ENCODE data around the gene KIF3A.

Gene KIF3A

GRCh38 chr5:132766806-132767055 is 29.4 kb upstream of the KIF3A start:
- Histone ChIP-seq H3K79me2 (ENCODE audit: insufficient read depth, low read length) (peaks cover 28% of the 10 kb centered on the region), H3K9me3 (ENCODE audit: insufficient read depth, low read length, severe bottlenecking) (no peaks in the 10 kb centered on the region), H3K27me3 (ENCODE audit: insufficient read depth, low read length, poor library complexity) (no peaks in the 10 kb centered on the region), H3K4me1 (ENCODE audit: insufficient read depth, low read length) (no peaks in the 10 kb centered on the region; the same call in 1 of the 2 replicates), H3K36me3 (ENCODE audit: insufficient read depth, low read length) (peaks cover 35% of the 10 kb centered on the region), H4K20me1 (ENCODE audit: insufficient read depth, low read length) (peaks cover 39% of the 10 kb centered on the region), H2AFZ (ENCODE audit: low read depth, low read length) (no peak overlapping the region), H3K4me3 (ENCODE audit: low read depth in 1 of 2, low read length in 2 of 2) (no peak overlapping the region), H3K9ac (ENCODE audit: low read depth, low read length) (no peak overlapping the region), H3K4me2 (ENCODE audit: insufficient read depth, low read length) (no peak overlapping the region), H3K27ac (ENCODE audit: low read length) (no peak overlapping the region)
- ATAC-seq (ENCODE audit: insufficient read depth, low read depth) (no peak), DNase-seq (no peak)
- TF ChIP-seq EZH2 (IDR thresholded peaks at IDR 0.05; ENCODE audit: borderline replicate concordance, low read depth, low read length, severe bottlenecking) (no peak), CTCF (IDR thresholded peaks at IDR 0.05; ENCODE audit: borderline replicate concordance, extremely low read depth, low read length, poor library complexity, severe bottlenecking) (no peak)

GRCh38 chr5:132766020-132766805 is 28.9 kb upstream of the KIF3A start:
- no peak for TF ChIP-seq EZH2 (IDR thresholded peaks at IDR 0.05; ENCODE audit: borderline replicate concordance, low read depth, low read length, severe bottlenecking)
- TF ChIP-seq CTCF (IDR thresholded peaks at IDR 0.05; ENCODE audit: borderline replicate concordance, extremely low read depth, low read length, poor library complexity, severe bottlenecking), result no peak
- no peaks in the 10 kb centered on the region for H3K27me3 ChIP-seq (ENCODE audit: insufficient read depth, low read length, poor library complexity)
- no peak overlapping the region for H3K4me3 ChIP-seq (ENCODE audit: low read depth in 1 of 2, low read length in 2 of 2)
- H3K36me3 ChIP-seq (ENCODE audit: insufficient read depth, low read length), result peaks cover 40% of the 10 kb centered on the region
- peak overlapping the region; percentile 14; the same call in 1 of the 2 replicates for H3K27ac ChIP-seq (ENCODE audit: low read length)
- ATAC-seq (ENCODE audit: insufficient read depth, low read depth) (no peak), DNase-seq (no peak)
- H2AFZ ChIP-seq (ENCODE audit: low read depth, low read length), result no peak overlapping the region
- peaks cover 39% of the 10 kb centered on the region for H4K20me1 ChIP-seq (ENCODE audit: insufficient read depth, low read length)
- no peaks in the 10 kb centered on the region for H3K9me3 ChIP-seq (ENCODE audit: insufficient read depth, low read length, severe bottlenecking)
- peaks cover 26% of the 10 kb centered on the region for H3K79me2 ChIP-seq (ENCODE audit: insufficient read depth, low read length)
- no peak overlapping the region for H3K9ac ChIP-seq (ENCODE audit: low read depth, low read length)
- no peaks in the 10 kb centered on the region; the same call in 1 of the 2 replicates for H3K4me1 ChIP-seq (ENCODE audit: insufficient read depth, low read length)
- H3K4me2 ChIP-seq (ENCODE audit: insufficient read depth, low read length), result no peak overlapping the region

GRCh38 chr5:132765311-132766019 is 28.1 kb upstream of the KIF3A start:
- Histone ChIP-seq H3K4me1 (ENCODE audit: insufficient read depth, low read length) (no peaks in the 10 kb centered on the region; the same call in 1 of the 2 replicates), H4K20me1 (ENCODE audit: insufficient read depth, low read length) (peaks cover 34% of the 10 kb centered on the region), H3K4me3 (ENCODE audit: low read depth in 1 of 2, low read length in 2 of 2) (no peak overlapping the region), H3K4me2 (ENCODE audit: insufficient read depth, low read length) (no peak overlapping the region), H3K27me3 (ENCODE audit: insufficient read depth, low read length, poor library complexity) (no peaks in the 10 kb centered on the region), H3K9me3 (ENCODE audit: insufficient read depth, low read length, severe bottlenecking) (no peaks in the 10 kb centered on the region), H3K36me3 (ENCODE audit: insufficient read depth, low read length) (peaks cover 47% of the 10 kb centered on the region), H3K79me2 (ENCODE audit: insufficient read depth, low read length) (peaks cover 23% of the 10 kb centered on the region), H3K27ac (ENCODE audit: low read length) (no peak overlapping the region), H3K9ac (ENCODE audit: low read depth, low read length) (no peak overlapping the region), H2AFZ (ENCODE audit: low read depth, low read length) (no peak overlapping the region)
- no peak for DNase-seq
- no peak for TF ChIP-seq EZH2 (IDR thresholded peaks at IDR 0.05; ENCODE audit: borderline replicate concordance, low read depth, low read length, severe bottlenecking)
- no peak for TF ChIP-seq CTCF (IDR thresholded peaks at IDR 0.05; ENCODE audit: borderline replicate concordance, extremely low read depth, low read length, poor library complexity, severe bottlenecking)
- ATAC-seq (ENCODE audit: insufficient read depth, low read depth), result no peak
